A673 (cell line): ENCODE data around the gene PHLDB2.

Experiments used
- EZH2 ChIP-seq: fragments of 200-600 bp; sonication (generic); IDR thresholded peaks from 2 replicates; pipeline ENCODE4 v1.6.1; 2017; ENCODE audit warnings: borderline replicate concordance, low read depth, mild to moderate bottlenecking, mixed read lengths, antibody characterized with exemption, low read length; ENCODE audit not compliant: poor library complexity, severe bottlenecking
- TF ChIP-seq, protein P1 (sequence below): fragments of 300-800, 200-600 bp; sonication (generic); conservative IDR thresholded peaks from 2 replicates; pipeline ENCODE4 v1.5.1; 2017; ENCODE audit warnings: low read depth, mild to moderate bottlenecking, antibody characterized with exemption, low read length, moderate library complexity, mixed read lengths

DNA sequence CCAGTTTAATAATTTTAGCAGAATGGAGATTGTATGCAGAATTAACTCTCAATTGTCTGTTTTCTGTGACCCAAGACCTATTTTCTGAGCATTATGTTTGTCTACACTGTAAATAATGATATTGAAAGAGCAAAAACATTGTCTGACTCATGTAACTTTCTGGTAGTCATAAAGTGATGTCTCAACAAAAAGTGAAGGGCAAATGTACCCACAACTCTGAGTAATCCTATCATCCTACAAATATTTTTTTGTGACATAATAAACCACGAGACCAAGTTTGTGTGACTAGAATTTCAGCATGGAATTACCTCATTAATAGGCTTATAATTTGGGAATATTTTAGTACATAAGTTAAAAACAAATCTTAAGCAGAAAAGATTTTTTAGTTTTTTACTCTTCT is 104.4 kb downstream of the PHLDB2 start:
- TF ChIP-seq, protein P1, sequence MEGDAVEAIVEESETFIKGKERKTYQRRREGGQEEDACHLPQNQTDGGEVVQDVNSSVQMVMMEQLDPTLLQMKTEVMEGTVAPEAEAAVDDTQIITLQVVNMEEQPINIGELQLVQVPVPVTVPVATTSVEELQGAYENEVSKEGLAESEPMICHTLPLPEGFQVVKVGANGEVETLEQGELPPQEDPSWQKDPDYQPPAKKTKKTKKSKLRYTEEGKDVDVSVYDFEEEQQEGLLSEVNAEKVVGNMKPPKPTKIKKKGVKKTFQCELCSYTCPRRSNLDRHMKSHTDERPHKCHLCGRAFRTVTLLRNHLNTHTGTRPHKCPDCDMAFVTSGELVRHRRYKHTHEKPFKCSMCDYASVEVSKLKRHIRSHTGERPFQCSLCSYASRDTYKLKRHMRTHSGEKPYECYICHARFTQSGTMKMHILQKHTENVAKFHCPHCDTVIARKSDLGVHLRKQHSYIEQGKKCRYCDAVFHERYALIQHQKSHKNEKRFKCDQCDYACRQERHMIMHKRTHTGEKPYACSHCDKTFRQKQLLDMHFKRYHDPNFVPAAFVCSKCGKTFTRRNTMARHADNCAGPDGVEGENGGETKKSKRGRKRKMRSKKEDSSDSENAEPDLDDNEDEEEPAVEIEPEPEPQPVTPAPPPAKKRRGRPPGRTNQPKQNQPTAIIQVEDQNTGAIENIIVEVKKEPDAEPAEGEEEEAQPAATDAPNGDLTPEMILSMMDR, result no peak
- TF ChIP-seq EZH2, result no peak
